ENCODE results near the gene CTDSP2.

Gene CTDSP2

DNA sequence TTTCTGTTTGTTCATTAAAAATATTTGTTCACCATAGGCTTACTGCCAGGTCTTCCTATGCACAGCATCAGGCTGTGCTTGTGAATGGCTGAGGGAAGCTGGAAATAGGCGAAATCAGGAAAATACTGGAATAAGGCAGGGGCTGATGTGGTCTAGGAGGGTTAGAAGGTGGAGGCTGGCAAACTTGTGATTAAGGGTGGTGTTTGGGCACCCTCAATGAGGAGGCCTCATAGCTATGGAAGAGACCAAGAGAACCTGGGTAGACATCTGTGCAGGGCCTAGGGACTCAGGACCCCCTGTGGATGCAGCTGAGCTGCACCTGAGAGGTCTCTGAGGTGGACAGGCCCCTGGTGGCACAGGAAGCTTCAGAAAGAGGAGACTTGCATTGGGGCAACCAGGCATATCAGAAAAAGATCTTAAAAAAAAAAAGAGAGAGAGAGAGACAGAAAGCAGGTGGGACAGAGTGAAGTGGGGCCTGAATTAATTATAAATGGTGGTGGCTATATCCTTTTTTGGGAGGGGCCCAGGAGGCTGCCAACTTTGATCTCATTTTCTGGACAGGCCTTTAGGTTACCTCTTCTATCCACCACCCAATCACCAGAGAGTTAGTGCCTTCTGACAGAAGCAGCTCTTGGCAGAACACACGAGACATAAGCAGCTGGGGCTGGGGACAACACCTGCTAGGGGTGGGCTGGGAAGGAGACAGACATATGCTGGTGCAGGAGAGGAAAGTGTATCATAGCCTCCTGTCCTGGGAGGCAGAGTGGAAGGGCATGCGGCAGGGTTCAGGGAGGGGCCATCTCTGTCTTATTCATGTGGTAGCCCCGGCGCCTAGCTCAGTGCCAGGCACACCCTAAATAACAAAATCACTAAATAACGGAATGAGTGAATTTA, 48.1 kb upstream of the CTDSP2 start:
- Histone ChIP-seq H3K4me3 (ENCODE audit: insufficient read depth, low read length, poor library complexity, severe bottlenecking) (no peak overlapping the region), H4K20me1 (ENCODE audit: low read depth, low read length) (no peaks in the 10 kb centered on the region), H3K27ac (ENCODE audit: low read depth, low read length) (no peak overlapping the region), H2AFZ (ENCODE audit: low read depth, low read length, severe bottlenecking) (no peak overlapping the region), H3K27me3 (ENCODE audit: low read length) (no peaks in the 10 kb centered on the region), H3K79me2 (ENCODE audit: insufficient read depth, low read length) (no peaks in the 10 kb centered on the region), H3K36me3 (ENCODE audit: low read length) (no peaks in the 10 kb centered on the region), H3F3A (ENCODE audit: insufficient read depth) (peaks cover 4% of the 10 kb centered on the region), H3K9me2 (replicated peaks; ENCODE audit: insufficient read depth, low read length) (no peaks in the 10 kb centered on the region), H3K4me2 (ENCODE audit: low read depth, low read length, poor library complexity, severe bottlenecking) (no peak overlapping the region), H3K9ac (ENCODE audit: low read length) (no peak overlapping the region), H3K9me3 (ENCODE audit: insufficient read depth, low read length) (no peaks in the 10 kb centered on the region)
- TF ChIP-seq, protein P1, sequence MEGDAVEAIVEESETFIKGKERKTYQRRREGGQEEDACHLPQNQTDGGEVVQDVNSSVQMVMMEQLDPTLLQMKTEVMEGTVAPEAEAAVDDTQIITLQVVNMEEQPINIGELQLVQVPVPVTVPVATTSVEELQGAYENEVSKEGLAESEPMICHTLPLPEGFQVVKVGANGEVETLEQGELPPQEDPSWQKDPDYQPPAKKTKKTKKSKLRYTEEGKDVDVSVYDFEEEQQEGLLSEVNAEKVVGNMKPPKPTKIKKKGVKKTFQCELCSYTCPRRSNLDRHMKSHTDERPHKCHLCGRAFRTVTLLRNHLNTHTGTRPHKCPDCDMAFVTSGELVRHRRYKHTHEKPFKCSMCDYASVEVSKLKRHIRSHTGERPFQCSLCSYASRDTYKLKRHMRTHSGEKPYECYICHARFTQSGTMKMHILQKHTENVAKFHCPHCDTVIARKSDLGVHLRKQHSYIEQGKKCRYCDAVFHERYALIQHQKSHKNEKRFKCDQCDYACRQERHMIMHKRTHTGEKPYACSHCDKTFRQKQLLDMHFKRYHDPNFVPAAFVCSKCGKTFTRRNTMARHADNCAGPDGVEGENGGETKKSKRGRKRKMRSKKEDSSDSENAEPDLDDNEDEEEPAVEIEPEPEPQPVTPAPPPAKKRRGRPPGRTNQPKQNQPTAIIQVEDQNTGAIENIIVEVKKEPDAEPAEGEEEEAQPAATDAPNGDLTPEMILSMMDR (IDR thresholded peaks at IDR 0.05; ENCODE audit: insufficient read depth, low read length, poor library complexity, severe bottlenecking): no peak

GRCh38 chr12:57893431-57894353, 47.2 kb upstream of the CTDSP2 start:
- TF ChIP-seq, protein P1 (IDR thresholded peaks at IDR 0.05; ENCODE audit: insufficient read depth, low read length, poor library complexity, severe bottlenecking): no peak
- TF ChIP-seq EZH2phosphoT487 (conservative IDR thresholded peaks at IDR 0.05; ENCODE audit: low read length): no peak
- Histone ChIP-seq H3K27me3 (ENCODE audit: low read length) (no peaks in the 10 kb centered on the region), H3K36me3 (ENCODE audit: low read length) (no peaks in the 10 kb centered on the region), H3K4me2 (ENCODE audit: low read depth, low read length, poor library complexity, severe bottlenecking) (no peak overlapping the region), H3K9me2 (replicated peaks; ENCODE audit: insufficient read depth, low read length) (no peaks in the 10 kb centered on the region), H3K4me3 (ENCODE audit: insufficient read depth, low read length, poor library complexity, severe bottlenecking) (no peak overlapping the region), H3K9me3 (ENCODE audit: insufficient read depth, low read length) (no peaks in the 10 kb centered on the region), H4K20me1 (ENCODE audit: low read depth, low read length) (no peaks in the 10 kb centered on the region), H3K27ac (ENCODE audit: low read depth, low read length) (no peak overlapping the region), H3K9ac (ENCODE audit: low read length) (no peak overlapping the region), H2AFZ (ENCODE audit: low read depth, low read length, severe bottlenecking) (no peak overlapping the region), H3F3A (ENCODE audit: insufficient read depth) (peaks cover 3% of the 10 kb centered on the region), H3K79me2 (ENCODE audit: insufficient read depth, low read length) (no peaks in the 10 kb centered on the region)

GRCh38 chr12:57892232-57892972, 45.9 kb upstream of the CTDSP2 start:
- TF ChIP-seq, protein P1 (IDR thresholded peaks at IDR 0.05; ENCODE audit: insufficient read depth, low read length, poor library complexity, severe bottlenecking): no peak
- no peak for TF ChIP-seq EZH2phosphoT487 (conservative IDR thresholded peaks at IDR 0.05; ENCODE audit: low read length)
- Histone ChIP-seq H4K20me1 (ENCODE audit: low read depth, low read length) (no peaks in the 10 kb centered on the region), H3K9ac (ENCODE audit: low read length) (no peak overlapping the region), H3K27ac (ENCODE audit: low read depth, low read length) (no peak overlapping the region), H3F3A (ENCODE audit: insufficient read depth) (no peaks in the 10 kb centered on the region), H3K4me3 (ENCODE audit: insufficient read depth, low read length, poor library complexity, severe bottlenecking) (no peak overlapping the region), H2AFZ (ENCODE audit: low read depth, low read length, severe bottlenecking) (no peak overlapping the region), H3K79me2 (ENCODE audit: insufficient read depth, low read length) (no peaks in the 10 kb centered on the region), H3K9me3 (ENCODE audit: insufficient read depth, low read length) (no peaks in the 10 kb centered on the region), H3K36me3 (ENCODE audit: low read length) (no peaks in the 10 kb centered on the region), H3K4me2 (ENCODE audit: low read depth, low read length, poor library complexity, severe bottlenecking) (no peak overlapping the region), H3K27me3 (ENCODE audit: low read length) (no peaks in the 10 kb centered on the region), H3K9me2 (replicated peaks; ENCODE audit: insufficient read depth, low read length) (no peaks in the 10 kb centered on the region)

All from SU-DHL-6 (cell line).